Measurements from ENCODE around the gene SLC22A3. TPM values are rescaled to one million over a fixed set of nuclear protein-coding genes. Genes with fewer than 3 reads are reported as not detected.

The SLC22A3 gene
- total RNA-seq, 1 experiment from 2014 or later = not detected

DNA sequence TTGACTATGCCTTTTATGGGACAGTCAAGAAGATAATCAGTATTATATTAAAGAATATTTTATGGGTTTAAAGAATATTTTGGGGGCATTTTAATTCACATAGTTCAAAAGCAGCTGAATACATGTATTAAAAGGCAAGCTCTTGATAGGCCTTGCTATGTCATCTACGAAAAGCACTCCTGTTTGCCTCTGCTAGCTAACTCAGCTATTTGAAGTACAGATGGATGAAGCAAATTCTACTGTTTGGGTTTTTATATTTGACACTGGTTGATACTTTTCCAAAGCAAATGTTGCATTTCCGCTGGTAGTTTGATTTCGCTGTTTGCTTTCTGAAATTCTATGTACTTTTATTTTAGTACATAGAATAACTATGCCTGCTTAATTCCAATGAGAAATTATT is 47.0 kb downstream of the SLC22A3 start:
- DNase-seq = no peak
- Histone ChIP-seq H3K27me3 (0 out of 2 replicates have a peak, but pooled peaks cover 2% of the 10 kb centered on the region), H3K4me1 (no peaks in the 10 kb centered on the region), H3K27ac (no peak overlapping the region), H3K36me3 (no peaks in the 10 kb centered on the region), H3K9me3 (replicated peaks) (0 out of 2 replicates have a peak, but pooled peaks cover 3% of the 10 kb centered on the region), H3K4me3 (no peak overlapping the region)

DNA sequence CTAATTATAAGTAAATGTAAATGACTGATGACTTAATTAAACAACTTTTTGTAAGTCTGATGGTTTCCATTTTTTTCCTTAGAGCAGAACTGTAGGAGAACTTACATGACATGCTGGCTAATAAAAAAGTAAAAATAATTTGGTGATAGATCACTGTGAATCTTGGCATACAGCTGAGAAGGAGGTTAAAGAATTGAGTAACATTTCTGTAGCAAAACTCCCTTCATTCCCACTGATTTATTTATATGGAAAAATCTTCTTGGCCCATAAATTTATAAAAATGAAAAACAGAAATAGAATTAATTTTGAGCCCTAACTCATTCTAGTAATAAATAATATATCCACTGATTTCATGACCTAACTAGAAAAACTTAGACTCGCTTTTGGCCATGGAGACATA is 48.1 kb downstream of the SLC22A3 start:
- no peaks in the 10 kb centered on the region for H3K27me3 ChIP-seq
- H3K9me3 ChIP-seq (replicated peaks) = 0 out of 2 replicates have a peak, but pooled peaks cover 3% of the 10 kb centered on the region
- no peaks in the 10 kb centered on the region for H3K4me1 ChIP-seq
- DNase-seq = no peak
- H3K4me3 ChIP-seq = no peak overlapping the region
- no peaks in the 10 kb centered on the region for H3K36me3 ChIP-seq
- H3K27ac ChIP-seq = no peak overlapping the region

DNA sequence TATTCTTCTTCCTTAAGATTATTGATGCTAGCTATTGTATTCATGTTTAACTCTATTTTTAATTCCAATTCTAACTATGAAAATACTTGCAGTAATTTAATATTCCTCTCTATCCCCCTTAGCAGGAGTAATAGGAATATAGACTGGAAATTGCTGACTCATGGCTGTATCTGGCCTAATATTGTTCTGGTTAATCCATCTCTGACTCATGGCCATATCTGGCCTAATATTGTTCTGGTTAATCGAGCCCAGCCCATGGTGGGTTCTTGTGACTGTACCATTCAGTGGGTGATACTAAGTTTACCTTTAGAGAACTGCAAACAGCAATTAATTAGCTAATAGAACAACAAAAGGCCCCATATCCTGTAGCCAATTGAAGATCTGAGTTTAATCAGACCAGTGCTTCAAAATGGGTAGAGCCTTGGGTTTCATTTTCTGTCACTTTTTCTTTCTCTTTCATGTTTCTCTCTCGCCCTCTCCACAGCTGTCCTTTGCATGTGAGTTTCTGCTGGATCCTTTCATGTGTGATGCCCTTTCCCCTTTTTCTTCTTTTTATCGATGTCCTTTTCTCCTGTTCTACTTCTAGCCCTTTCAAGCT is 50.6 kb downstream of the SLC22A3 start:
- Histone ChIP-seq H3K4me3 (no peak overlapping the region), H3K27ac (no peak overlapping the region), H3K9me3 (replicated peaks) (0 out of 2 replicates have a peak, but pooled peaks cover 2% of the 10 kb centered on the region), H3K4me1 (no peaks in the 10 kb centered on the region), H3K36me3 (no peaks in the 10 kb centered on the region), H3K27me3 (no peaks in the 10 kb centered on the region; the same call in 1 of the 2 replicates)
- no peak for DNase-seq

DNA sequence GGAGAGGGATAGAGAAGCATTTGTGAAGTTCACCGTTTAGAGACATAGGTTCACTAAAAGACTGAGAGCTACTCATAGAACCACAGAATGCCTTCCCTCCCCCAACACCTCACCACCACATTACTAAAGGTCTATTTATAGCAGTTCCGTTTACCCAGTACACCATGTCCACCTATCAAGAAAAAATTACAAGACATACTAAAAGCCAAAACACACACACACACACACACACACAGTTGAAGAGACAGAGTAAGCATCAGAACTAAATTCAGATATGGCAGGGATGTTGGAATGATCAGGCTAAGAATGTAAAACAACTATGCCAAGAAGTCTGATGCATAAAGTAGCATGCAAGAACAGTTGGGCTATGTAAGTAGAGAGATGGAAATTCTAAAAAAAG is 52.3 kb downstream of the SLC22A3 start:
- Histone ChIP-seq H3K9me3 (replicated peaks) (no peaks in the 10 kb centered on the region), H3K27me3 (no peaks in the 10 kb centered on the region; the same call in 1 of the 2 replicates), H3K27ac (no peak overlapping the region), H3K4me1 (no peaks in the 10 kb centered on the region), H3K36me3 (no peaks in the 10 kb centered on the region), H3K4me3 (no peak overlapping the region)
- DNase-seq = no peak

DNA sequence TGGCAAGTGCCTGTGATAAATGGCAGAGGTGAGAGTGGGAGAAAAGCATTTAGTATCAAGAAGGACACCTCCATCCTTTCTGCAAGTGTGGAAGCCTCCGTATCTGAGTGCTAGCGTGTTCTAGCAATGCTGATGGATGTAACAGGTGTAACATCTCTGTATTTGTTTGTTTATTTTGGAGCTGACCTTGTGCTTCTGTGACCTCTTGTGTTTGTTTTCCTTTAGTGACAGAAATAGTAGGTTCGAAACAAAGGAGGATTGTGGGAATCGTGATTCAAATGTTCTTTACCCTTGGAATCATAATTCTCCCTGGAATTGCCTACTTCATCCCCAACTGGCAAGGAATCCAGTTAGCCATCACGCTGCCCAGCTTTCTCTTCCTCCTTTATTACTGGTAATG is 60.4 kb downstream of the SLC22A3 start:
- H3K9me3 ChIP-seq (replicated peaks) = no peaks in the 10 kb centered on the region
- no peaks in the 10 kb centered on the region for H3K4me1 ChIP-seq
- DNase-seq = peak in 1 of 2 experiments; percentile 36
- no peaks in the 10 kb centered on the region for H3K36me3 ChIP-seq
- H3K27ac ChIP-seq = no peak overlapping the region
- no peak overlapping the region for H3K4me3 ChIP-seq
- H3K27me3 ChIP-seq = no peaks in the 10 kb centered on the region

DNA sequence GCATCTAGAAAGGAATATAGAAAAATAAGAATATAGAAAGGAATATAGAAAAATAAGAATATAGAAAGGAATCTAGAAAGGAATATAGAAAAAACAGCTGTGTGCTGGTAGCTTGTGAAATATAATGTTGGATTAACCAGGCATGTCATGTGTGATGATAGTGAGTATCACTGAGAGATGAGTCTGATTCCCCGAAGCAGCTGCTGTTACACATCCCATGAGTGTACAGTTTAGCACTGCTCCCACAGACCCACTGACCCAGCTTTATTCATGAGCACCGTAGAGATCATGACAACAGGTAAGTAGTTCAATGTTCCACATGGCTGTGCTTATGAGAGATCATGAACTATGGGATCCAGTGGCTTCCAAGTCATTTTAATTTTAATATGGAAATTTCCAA is 64.8 kb downstream of the SLC22A3 start:
- H3K27me3 ChIP-seq = no peaks in the 10 kb centered on the region
- H3K4me1 ChIP-seq = no peaks in the 10 kb centered on the region
- no peak overlapping the region for H3K4me3 ChIP-seq
- H3K36me3 ChIP-seq = no peaks in the 10 kb centered on the region
- no peak for DNase-seq
- H3K9me3 ChIP-seq (replicated peaks) = no peaks in the 10 kb centered on the region
- H3K27ac ChIP-seq = no peak overlapping the region

DNA sequence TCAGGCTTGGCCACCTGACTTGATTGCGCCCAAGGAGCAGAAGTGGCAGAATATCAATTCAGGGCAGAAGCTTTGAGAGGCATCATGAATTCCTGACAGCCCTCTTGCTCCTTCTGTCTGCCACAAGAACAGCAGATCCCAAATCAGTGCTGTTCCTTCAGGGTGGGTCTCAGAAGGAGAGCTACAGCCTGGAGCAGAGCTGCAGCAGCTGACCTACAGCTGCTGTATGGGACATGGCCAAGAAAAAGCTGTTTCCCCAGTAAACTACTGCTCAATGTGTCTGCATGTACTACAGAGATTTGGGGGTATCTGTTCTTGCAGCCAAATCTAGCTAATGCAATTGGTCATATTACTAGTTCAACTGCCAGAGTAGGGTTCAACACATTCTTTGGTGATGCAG is 69.0 kb downstream of the SLC22A3 start:
- no peak for DNase-seq
- no peaks in the 10 kb centered on the region for H3K9me3 ChIP-seq (replicated peaks)
- no peaks in the 10 kb centered on the region for H3K4me1 ChIP-seq
- H3K4me3 ChIP-seq = no peak overlapping the region
- H3K27me3 ChIP-seq = peaks cover 5% of the 10 kb centered on the region; the same call in 1 of the 2 replicates
- no peak overlapping the region for H3K27ac ChIP-seq
- H3K36me3 ChIP-seq = no peaks in the 10 kb centered on the region

DNA sequence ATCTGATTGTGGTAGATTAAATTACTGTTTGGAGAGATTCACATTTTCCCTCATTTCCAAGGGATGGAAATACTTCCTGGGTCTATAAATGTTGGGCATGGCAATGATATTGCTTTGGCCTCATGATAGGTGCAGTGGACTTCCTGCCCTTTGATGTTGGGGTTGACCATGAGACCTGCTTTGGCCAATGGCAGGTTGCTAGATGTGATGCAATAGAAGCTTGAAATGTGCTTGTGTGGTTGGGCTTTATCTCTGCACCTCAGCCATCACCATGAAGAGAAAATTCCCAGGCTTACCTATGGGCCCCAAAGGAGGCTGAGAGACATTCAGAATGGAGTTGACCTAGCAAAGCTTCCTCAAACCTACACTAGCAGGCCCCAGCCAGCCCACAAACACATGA is 69.4 kb downstream of the SLC22A3 start:
- no peaks in the 10 kb centered on the region for H3K4me1 ChIP-seq
- H3K27ac ChIP-seq = no peak overlapping the region
- no peak overlapping the region for H3K4me3 ChIP-seq
- DNase-seq = no peak
- peaks cover 5% of the 10 kb centered on the region; the same call in 1 of the 2 replicates for H3K27me3 ChIP-seq
- H3K36me3 ChIP-seq = no peaks in the 10 kb centered on the region
- no peaks in the 10 kb centered on the region for H3K9me3 ChIP-seq (replicated peaks)

DNA sequence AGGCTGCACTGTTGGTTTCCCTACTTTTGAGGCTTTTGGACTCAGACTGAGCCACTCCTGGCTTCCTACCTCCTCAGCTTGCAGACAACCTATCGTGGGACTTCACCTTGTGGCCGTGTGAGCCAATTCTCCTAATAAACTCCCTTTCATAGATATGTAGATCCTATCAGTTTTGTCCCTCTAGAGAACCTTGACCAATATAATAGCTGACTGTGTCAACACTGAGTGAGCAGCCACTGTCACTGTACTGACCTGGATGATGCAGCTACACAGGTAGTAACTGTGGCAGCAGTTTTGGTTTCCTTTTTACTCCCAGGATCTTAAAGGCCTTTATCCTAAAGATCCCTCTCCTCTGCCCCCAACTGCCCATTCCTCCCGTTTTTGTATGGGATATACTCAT is 70.2 kb downstream of the SLC22A3 start:
- Histone ChIP-seq H3K9me3 (replicated peaks) (no peaks in the 10 kb centered on the region), H3K4me1 (no peaks in the 10 kb centered on the region), H3K4me3 (no peak overlapping the region), H3K27ac (no peak overlapping the region), H3K36me3 (no peaks in the 10 kb centered on the region), H3K27me3 (peaks cover 5% of the 10 kb centered on the region; the same call in 1 of the 2 replicates)
- DNase-seq = no peak

DNA sequence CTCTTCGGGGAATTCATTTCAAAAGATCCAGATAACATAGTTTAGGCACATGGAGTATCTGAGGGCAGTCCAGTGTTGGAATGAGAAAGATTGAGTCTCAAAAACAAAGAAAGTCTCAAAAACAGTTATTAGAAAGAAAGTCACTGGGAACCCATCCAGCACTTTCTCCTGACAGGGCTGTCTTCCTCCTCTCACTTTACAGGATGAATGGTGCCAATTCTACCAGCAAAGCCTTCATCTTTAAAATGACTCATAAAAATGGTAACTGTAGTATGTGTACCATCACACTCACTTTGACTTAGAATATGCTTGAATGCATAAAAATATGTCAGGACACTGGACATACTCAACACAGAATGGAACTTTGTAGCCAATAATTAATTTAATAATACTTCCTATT is 71.3 kb downstream of the SLC22A3 start:
- Histone ChIP-seq H3K36me3 (no peaks in the 10 kb centered on the region), H3K27me3 (peaks cover 5% of the 10 kb centered on the region; the same call in 1 of the 2 replicates), H3K4me3 (no peak overlapping the region), H3K4me1 (no peaks in the 10 kb centered on the region), H3K9me3 (replicated peaks) (no peaks in the 10 kb centered on the region), H3K27ac (no peak overlapping the region)
- no peak for DNase-seq

DNA sequence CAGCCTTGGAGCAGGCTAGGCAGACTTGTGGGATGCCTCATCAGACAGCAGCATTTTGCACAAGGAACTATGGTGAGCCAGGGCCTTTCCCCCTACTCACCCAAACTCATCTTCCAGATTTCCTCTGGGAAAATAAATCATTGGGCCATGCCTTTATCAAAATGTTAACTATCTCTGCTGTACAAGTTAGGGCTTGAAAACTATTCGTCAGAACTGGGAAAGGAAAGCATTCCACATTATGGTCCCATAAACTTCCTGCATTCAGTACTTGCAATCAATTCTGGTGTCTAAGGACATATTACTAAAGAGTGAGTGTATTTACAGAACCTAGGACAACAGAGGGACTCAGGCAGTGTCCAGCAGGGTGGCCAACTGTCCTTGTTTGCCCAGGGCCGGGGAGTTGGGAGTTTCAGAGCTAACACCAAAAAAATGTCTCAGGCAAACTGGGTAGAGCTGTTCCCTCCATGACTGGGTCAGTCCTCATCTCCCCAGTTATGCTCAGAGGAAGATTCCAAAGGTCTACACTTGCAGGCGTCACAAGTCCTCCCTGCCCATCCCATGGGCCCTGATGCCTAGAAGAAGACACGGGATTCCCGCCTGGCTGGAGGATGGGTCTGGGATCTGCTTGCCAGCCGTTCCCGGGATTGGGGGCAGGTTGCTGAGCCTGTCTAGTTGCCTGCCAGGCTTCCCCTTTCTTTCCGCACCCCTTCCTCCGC is 72.2 kb downstream of the SLC22A3 start:
- no peak overlapping the region for H3K4me3 ChIP-seq
- H3K27me3 ChIP-seq = peaks cover 5% of the 10 kb centered on the region; the same call in 1 of the 2 replicates
- no peaks in the 10 kb centered on the region for H3K36me3 ChIP-seq
- H3K4me1 ChIP-seq = no peaks in the 10 kb centered on the region
- DNase-seq = no peak
- H3K27ac ChIP-seq = no peak overlapping the region
- H3K9me3 ChIP-seq (replicated peaks) = no peaks in the 10 kb centered on the region

DNA sequence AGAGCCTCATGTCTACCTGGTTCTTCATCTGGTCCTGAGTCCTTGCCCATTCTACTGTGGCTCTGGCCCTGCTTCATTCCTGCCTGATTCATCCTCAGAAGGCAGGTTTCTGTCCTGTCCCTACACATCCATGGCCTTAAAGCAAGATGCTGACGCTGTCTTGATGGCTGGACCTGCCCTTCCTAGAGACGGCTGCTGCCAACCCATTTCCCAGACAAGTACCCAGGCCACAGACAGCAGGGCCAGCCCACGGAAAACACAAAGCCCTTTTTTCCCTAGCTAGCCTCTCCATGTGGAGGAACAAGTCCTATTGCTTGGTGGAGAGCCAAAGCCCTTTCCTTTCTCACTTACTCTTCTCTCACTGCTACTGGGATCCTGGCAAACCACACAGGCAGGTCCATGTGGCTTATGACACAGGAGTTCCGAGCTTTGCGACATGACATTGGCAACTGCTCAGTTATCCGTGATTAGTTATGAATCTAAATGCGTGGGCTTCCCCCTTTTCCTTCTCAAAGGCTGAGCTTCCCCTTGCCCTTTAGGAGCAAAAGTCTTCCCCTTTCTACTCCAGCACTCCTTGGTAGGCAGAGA is 72.9 kb downstream of the SLC22A3 start:
- Histone ChIP-seq H3K4me3 (no peak overlapping the region), H3K9me3 (replicated peaks) (peaks cover 3% of the 10 kb centered on the region; the same call in 1 of the 2 replicates), H3K4me1 (no peaks in the 10 kb centered on the region), H3K27ac (no peak overlapping the region), H3K27me3 (peaks cover 5% of the 10 kb centered on the region; the same call in 1 of the 2 replicates), H3K36me3 (no peaks in the 10 kb centered on the region)
- DNase-seq = no peak

DNA sequence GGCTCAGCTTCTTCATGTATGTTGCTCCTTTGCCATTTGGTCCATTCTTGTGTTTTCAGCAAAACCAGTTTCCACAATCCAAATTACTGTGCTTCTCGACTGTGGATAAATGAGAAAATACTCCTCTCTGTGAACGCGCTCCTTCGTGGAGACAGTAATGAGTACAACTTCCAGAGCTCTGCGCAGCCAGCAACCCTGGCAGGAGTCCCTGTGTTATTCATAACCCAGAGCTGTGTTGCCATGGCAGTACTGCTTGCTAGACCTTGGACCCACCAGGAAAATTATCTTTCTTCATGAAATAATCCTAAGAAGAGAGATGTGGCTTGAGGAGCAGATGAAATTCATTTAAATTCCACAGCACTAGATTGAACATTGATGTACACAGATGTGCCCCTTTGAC is 73.7 kb downstream of the SLC22A3 start:
- H3K4me1 ChIP-seq = peaks cover under 1% of the 10 kb centered on the region
- H3K4me3 ChIP-seq = no peak overlapping the region
- peaks cover 3% of the 10 kb centered on the region; the same call in 1 of the 2 replicates for H3K9me3 ChIP-seq (replicated peaks)
- no peaks in the 10 kb centered on the region for H3K36me3 ChIP-seq
- no peak for DNase-seq
- H3K27ac ChIP-seq = no peak overlapping the region
- H3K27me3 ChIP-seq = peaks cover 5% of the 10 kb centered on the region; the same call in 1 of the 2 replicates

DNA sequence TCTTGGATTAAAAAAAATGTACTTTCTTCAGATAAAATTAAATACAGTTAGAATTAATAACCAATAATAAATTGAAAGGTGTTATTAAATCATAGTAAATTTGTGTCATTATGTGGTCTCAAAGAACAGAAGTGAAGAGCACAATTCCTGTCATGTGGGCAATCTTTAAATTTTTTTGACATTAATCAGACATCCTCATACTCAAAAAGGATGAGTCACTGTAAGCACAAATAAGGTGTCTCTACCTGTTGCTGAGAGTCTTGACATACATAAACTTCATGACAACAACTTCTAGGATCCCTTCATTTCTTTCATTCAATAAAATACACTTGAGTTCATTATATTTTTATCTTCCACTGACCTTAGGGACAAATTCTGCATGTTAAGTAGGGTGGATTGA is 76.1 kb downstream of the SLC22A3 start:
- H3K4me1 ChIP-seq = peaks cover 20% of the 10 kb centered on the region
- H3K9me3 ChIP-seq (replicated peaks) = peaks cover 3% of the 10 kb centered on the region; the same call in 1 of the 2 replicates
- no peak for DNase-seq
- H3K27me3 ChIP-seq = peaks cover 5% of the 10 kb centered on the region; the same call in 1 of the 2 replicates
- no peak overlapping the region for H3K27ac ChIP-seq
- H3K4me3 ChIP-seq = no peak overlapping the region
- H3K36me3 ChIP-seq = no peaks in the 10 kb centered on the region

DNA sequence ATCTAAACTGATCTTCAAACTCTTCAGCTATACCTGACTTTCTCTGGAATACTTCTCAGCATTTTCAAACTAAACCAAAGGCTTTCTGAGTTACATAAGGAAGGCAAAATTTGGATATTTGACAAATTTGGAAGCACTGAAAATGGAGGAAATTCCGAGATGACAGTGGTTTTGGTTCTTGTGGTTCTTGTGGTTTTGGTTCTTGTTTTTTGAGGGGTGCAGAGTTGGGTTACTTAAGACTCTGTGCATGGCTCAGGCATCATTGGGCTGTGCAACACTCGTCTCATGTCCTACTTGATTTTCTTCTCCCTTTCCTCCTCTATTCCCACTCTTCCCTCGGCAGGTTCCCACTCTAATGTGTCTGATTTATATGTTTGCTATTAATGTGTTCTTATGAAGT is 78.0 kb downstream of the SLC22A3 start:
- Histone ChIP-seq H3K27ac (no peak overlapping the region), H3K4me1 (peaks cover 25% of the 10 kb centered on the region), H3K4me3 (no peak overlapping the region), H3K36me3 (no peaks in the 10 kb centered on the region), H3K9me3 (replicated peaks) (peaks cover 3% of the 10 kb centered on the region; the same call in 1 of the 2 replicates), H3K27me3 (peaks cover 5% of the 10 kb centered on the region; the same call in 1 of the 2 replicates)
- DNase-seq = no peak
